ENCODE measurements around the gene ZNF205.

GRCh38 chr16:3068487-3068886, 43.9 kb upstream of the ZNF205 start:
- TF ChIP-seq, protein P1, sequence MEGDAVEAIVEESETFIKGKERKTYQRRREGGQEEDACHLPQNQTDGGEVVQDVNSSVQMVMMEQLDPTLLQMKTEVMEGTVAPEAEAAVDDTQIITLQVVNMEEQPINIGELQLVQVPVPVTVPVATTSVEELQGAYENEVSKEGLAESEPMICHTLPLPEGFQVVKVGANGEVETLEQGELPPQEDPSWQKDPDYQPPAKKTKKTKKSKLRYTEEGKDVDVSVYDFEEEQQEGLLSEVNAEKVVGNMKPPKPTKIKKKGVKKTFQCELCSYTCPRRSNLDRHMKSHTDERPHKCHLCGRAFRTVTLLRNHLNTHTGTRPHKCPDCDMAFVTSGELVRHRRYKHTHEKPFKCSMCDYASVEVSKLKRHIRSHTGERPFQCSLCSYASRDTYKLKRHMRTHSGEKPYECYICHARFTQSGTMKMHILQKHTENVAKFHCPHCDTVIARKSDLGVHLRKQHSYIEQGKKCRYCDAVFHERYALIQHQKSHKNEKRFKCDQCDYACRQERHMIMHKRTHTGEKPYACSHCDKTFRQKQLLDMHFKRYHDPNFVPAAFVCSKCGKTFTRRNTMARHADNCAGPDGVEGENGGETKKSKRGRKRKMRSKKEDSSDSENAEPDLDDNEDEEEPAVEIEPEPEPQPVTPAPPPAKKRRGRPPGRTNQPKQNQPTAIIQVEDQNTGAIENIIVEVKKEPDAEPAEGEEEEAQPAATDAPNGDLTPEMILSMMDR (IDR thresholded peaks at IDR 0.05 in 2 of 3, conservative IDR thresholded peaks at IDR 0.05 in 1 of 3; ENCODE audit: borderline replicate concordance in 1 of 3, insufficient read depth in 1 of 3, low read depth in 2 of 3, low read length in 2 of 3), result no peak
- TF ChIP-seq, protein P2, sequence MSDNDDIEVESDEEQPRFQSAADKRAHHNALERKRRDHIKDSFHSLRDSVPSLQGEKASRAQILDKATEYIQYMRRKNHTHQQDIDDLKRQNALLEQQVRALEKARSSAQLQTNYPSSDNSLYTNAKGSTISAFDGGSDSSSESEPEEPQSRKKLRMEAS (IDR thresholded peaks at IDR 0.05), result no peak
- TF ChIP-seq EGR1 (IDR thresholded peaks at IDR 0.05; ENCODE audit: low read depth) (no peak), POLR2A (IDR thresholded peaks at IDR 0.05; ENCODE audit: borderline replicate concordance, extremely low read depth, insufficient read depth, insufficient read length) (no peak), REST (IDR thresholded peaks at IDR 0.05; ENCODE audit: low read depth) (no peak), POLR2AphosphoS5 (IDR thresholded peaks at IDR 0.05; ENCODE audit: low read depth, low read length) (no peak), CEBPB (IDR thresholded peaks at IDR 0.05; ENCODE audit: low read depth) (no peak), SRF (IDR thresholded peaks at IDR 0.05; ENCODE audit: low read depth) (no peak), SP1 (IDR thresholded peaks at IDR 0.05; ENCODE audit: low read depth) (no peak)
